CD8-positive, alpha-beta memory T cell (primary cell): ENCODE measurements around the gene INHA. TPM values are rescaled to one million over a fixed set of nuclear protein-coding genes. Genes with fewer than 3 reads are reported as not detected.

Source experiments
- CTCF ChIA-PET: fragments of 350-600 bp; sonication (Branson Sonifier 250); formaldehyde crosslinking; loops from one replicate; lab custom pipeline; 2021; ENCODE audit warnings: antibody characterized with exemption; lab: Charles Lee
- POLR2A ChIA-PET: fragments of 350-600 bp; sonication (Branson Sonifier 250); formaldehyde crosslinking; loops from one replicate; lab custom pipeline; 2021; ENCODE audit warnings: antibody characterized with exemption; lab: Charles Lee
- DNase-seq, 5 donors: peaks; one replicate each; pipeline versions ENCODE4 v3.0.0 to v3.0.0-alpha.2; 2020 to 2022; ENCODE audit warnings: mixed read lengths in 1 of 5
- H3K27ac ChIP-seq: one replicate; pipeline ENCODE4 v1.7.0; 2013; ENCODE audit warnings: low read depth, mild to moderate bottlenecking, low read length, moderate library complexity
- H3K27me3 ChIP-seq: 2 replicates; pipeline ENCODE4 v1.7.0; 2013; ENCODE audit warnings: low read length, mild to moderate bottlenecking; ENCODE audit not compliant: insufficient read depth, poor library complexity, severe bottlenecking
- H3K36me3 ChIP-seq: 2 replicates; pipeline ENCODE4 v1.7.0; 2013; ENCODE audit warnings: mild to moderate bottlenecking, low read length, moderate library complexity; ENCODE audit not compliant: insufficient read depth
- H3K4me1 ChIP-seq: 2 replicates; pipeline ENCODE4 v1.7.0; 2013; ENCODE audit warnings: mild to moderate bottlenecking, low read length, moderate library complexity; ENCODE audit not compliant: insufficient read depth
- H3K4me3 ChIP-seq: 2 replicates; pipeline ENCODE4 v1.7.0; 2013; ENCODE audit warnings: mild to moderate bottlenecking, low read length
- H3K9me3 ChIP-seq: 2 replicates; pipeline ENCODE4 v1.7.0; 2013; ENCODE audit warnings: mild to moderate bottlenecking, low read length
- H3K27ac Mint-ChIP-seq, 8 donors: one replicate each; pipeline ENCODE4 v1.8.0; 2020 to 2021; ENCODE audit warnings: mixed read lengths in 8 of 8, mild to moderate bottlenecking in 6 of 8, inconsistent platforms in 3 of 8, moderate library complexity in 3 of 8
- H3K27me3 Mint-ChIP-seq, 2 donors: one replicate each; pipeline ENCODE4 v1.8.0; 2020 to 2021; ENCODE audit warnings: mixed read lengths in 2 of 2, mild to moderate bottlenecking in 1 of 2, moderate library complexity in 1 of 2
- H3K36me3 Mint-ChIP-seq, 3 donors: one replicate each; pipeline ENCODE4 v1.8.0; 2020 to 2021; ENCODE audit warnings: mixed read lengths in 3 of 3, inconsistent platforms in 1 of 3, mild to moderate bottlenecking in 1 of 3
- H3K4me1 Mint-ChIP-seq, 3 donors: one replicate each; pipeline ENCODE4 v1.8.0; 2020 to 2021; ENCODE audit warnings: mixed read lengths in 3 of 3, inconsistent platforms in 1 of 3, mild to moderate bottlenecking in 1 of 3
- H3K4me3 Mint-ChIP-seq, 7 donors: one replicate each; pipeline ENCODE4 v1.8.0; 2020 to 2021; ENCODE audit warnings: mixed read lengths in 7 of 7, mild to moderate bottlenecking in 6 of 7, moderate library complexity in 4 of 7, inconsistent platforms in 2 of 7
- H3K9me3 Mint-ChIP-seq, 5 donors: one replicate each; pipeline ENCODE4 v1.8.0; 2020 to 2022; ENCODE audit warnings: mixed read lengths in 5 of 5, mild to moderate bottlenecking in 3 of 5, moderate library complexity in 2 of 5, inconsistent platforms in 1 of 5
- polyA plus RNA-seq: library from polyadenylated mRNA; unstranded; fragments of 300-500 nt; fragmentation: Illumina TruSeq; gene quantifications from one replicate; pipeline ENCODE4 v1.2.3, GENCODE V29; 2021
- total RNA-seq, 2 experiments: library from RNA; stranded (reverse); gene quantifications; one replicate each; pipeline ENCODE4 v1.2.3, GENCODE V29; 2021

The INHA gene
- total and polyA plus RNA-seq, 3 experiments from 2014 or later: not detected

GRCh38 chr2:219567791-219568361 is 4.2 kb upstream of the INHA start:
- no peak overlapping the region for H3K4me3 ChIP-seq
- no peaks in the 10 kb centered on the region for H3K36me3 ChIP-seq
- H3K4me1 ChIP-seq: no peaks in the 10 kb centered on the region
- H3K4me3 Mint-ChIP-seq: peak overlapping the region in 1 of 7 donors; percentile 48
- CTCF ChIA-PET: interaction anchor here (1.5 kb wide), 1 partner anchor 27 kb away, joined by 6 read pairs; no protein-coding TSS in a partner anchor
- H3K27ac ChIP-seq: no peak overlapping the region
- POLR2A ChIA-PET: no interaction called here
- no peak for DNase-seq
- H3K27me3 Mint-ChIP-seq: peaks cover 20 to 58% of the 10 kb centered on the region in 2 donors
- peak overlapping the region in 1 of 8 donors; percentile 36 for H3K27ac Mint-ChIP-seq
- no peaks in the 10 kb centered on the region for H3K36me3 Mint-ChIP-seq
- H3K27me3 ChIP-seq: peaks cover 12% of the 10 kb centered on the region
- no peaks in the 10 kb centered on the region for H3K9me3 ChIP-seq
- H3K9me3 Mint-ChIP-seq: peaks cover 0 to 4% (median 0%) of the 10 kb centered on the region in 5 donors
- peaks cover 0 to 7% (median 0%) of the 10 kb centered on the region in 3 donors for H3K4me1 Mint-ChIP-seq

GRCh38 chr2:219569041-219569440 is 3.1 kb upstream of the INHA start:
- Mint-ChIP-seq H3K4me3 (peak overlapping the region in 2 of 7 donors; percentile 26 to 39), H3K4me1 (peaks cover 0 to 7% (median 0%) of the 10 kb centered on the region in 3 donors), H3K36me3 (no peaks in the 10 kb centered on the region), H3K9me3 (peaks cover 0 to 4% (median 0%) of the 10 kb centered on the region in 5 donors), H3K27ac (no peak overlapping the region), H3K27me3 (peaks cover 30 to 58% of the 10 kb centered on the region in 2 donors)
- Histone ChIP-seq H3K4me3 (no peak overlapping the region), H3K4me1 (no peaks in the 10 kb centered on the region), H3K27ac (no peak overlapping the region), H3K9me3 (no peaks in the 10 kb centered on the region), H3K27me3 (peaks cover 12% of the 10 kb centered on the region), H3K36me3 (no peaks in the 10 kb centered on the region)
- DNase-seq: no peak
- POLR2A ChIA-PET: no interaction called here
- CTCF ChIA-PET: no interaction called here

DNA sequence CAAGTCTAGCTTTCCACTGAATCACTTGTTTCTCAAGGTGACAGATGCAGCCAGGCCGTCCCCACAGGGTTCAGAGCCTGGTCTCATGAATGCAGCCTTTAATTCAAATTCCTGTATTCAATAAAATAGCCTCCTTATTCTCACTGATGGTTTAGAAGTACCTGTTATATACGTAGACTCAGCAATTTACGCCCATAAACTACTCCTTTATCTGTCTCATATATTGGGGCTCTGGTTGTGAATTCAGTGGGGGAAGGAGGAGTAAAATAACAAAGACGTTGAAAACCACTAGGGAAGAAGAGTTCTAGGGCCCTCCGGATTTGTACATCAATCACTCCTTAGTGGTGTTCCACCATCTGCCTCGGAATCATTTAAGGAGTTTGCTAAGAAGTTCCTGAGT is 2.5 kb upstream of the INHA start:
- H3K4me1 ChIP-seq: no peaks in the 10 kb centered on the region
- peaks cover 27 to 59% of the 10 kb centered on the region in 2 donors for H3K27me3 Mint-ChIP-seq
- H3K27ac ChIP-seq: no peak overlapping the region
- peaks cover 0 to 2% (median 0%) of the 10 kb centered on the region in 5 donors for H3K9me3 Mint-ChIP-seq
- no peak overlapping the region for H3K4me3 ChIP-seq
- DNase-seq: no peak
- H3K27me3 ChIP-seq: peaks cover 12% of the 10 kb centered on the region
- POLR2A ChIA-PET: no interaction called here
- CTCF ChIA-PET: no interaction called here
- no peaks in the 10 kb centered on the region for H3K36me3 Mint-ChIP-seq
- peaks cover 0 to 7% (median 0%) of the 10 kb centered on the region in 3 donors for H3K4me1 Mint-ChIP-seq
- no peaks in the 10 kb centered on the region for H3K36me3 ChIP-seq
- no peaks in the 10 kb centered on the region for H3K9me3 ChIP-seq
- H3K4me3 Mint-ChIP-seq: peak overlapping the region in 3 of 7 donors; percentile 39 to 47 (median 42)
- peak overlapping the region in 1 of 8 donors; percentile 8 for H3K27ac Mint-ChIP-seq

- Histone ChIP-seq H3K27ac (no peak overlapping the region), H3K36me3 (no peaks in the 10 kb centered on the region), H3K9me3 (no peaks in the 10 kb centered on the region), H3K4me1 (no peaks in the 10 kb centered on the region), H3K4me3 (no peak overlapping the region), H3K27me3 (peaks cover 12% of the 10 kb centered on the region)
- ChIA-PET POLR2A (no interaction called here), CTCF (interaction anchor here (1.7 kb wide), 1 partner anchor 9 kb away, joined by 12 read pairs; no protein-coding TSS in a partner anchor)
- Mint-ChIP-seq H3K36me3 (no peaks in the 10 kb centered on the region), H3K27me3 (peaks cover 21 to 66% of the 10 kb centered on the region in 2 donors), H3K27ac (no peak overlapping the region), H3K9me3 (peaks cover 0 to 2% (median 0%) of the 10 kb centered on the region in 5 donors), H3K4me1 (peaks cover 0 to 7% (median 0%) of the 10 kb centered on the region in 3 donors), H3K4me3 (peak overlapping the region in 4 of 7 donors; percentile 42 to 63 (median 54))
- no peak for DNase-seq
These were observed 1.8 kb upstream of the INHA start for GRCh38 chr2:219570194-219570923.

GRCh38 chr2:219570924-219571310 is 1.2 kb upstream of the INHA start:
- H3K9me3 ChIP-seq: no peaks in the 10 kb centered on the region
- H3K4me1 ChIP-seq: no peaks in the 10 kb centered on the region
- H3K9me3 Mint-ChIP-seq: peaks cover 0 to 2% (median 0%) of the 10 kb centered on the region in 5 donors
- H3K4me3 ChIP-seq: no peak overlapping the region
- no peaks in the 10 kb centered on the region for H3K36me3 Mint-ChIP-seq
- peaks cover 0 to 7% (median 0%) of the 10 kb centered on the region in 3 donors for H3K4me1 Mint-ChIP-seq
- POLR2A ChIA-PET: no interaction called here
- no peak overlapping the region for H3K27ac Mint-ChIP-seq
- H3K27me3 ChIP-seq: peaks cover 12% of the 10 kb centered on the region
- H3K4me3 Mint-ChIP-seq: peak overlapping the region in 1 of 7 donors; percentile 40
- CTCF ChIA-PET: interaction anchor here (0.9 to 1.7 kb wide), 2 partner anchors 10 to 30 kb away, joined by 3 to 12 read pairs; no protein-coding TSS in a partner anchor
- peaks cover 22 to 69% of the 10 kb centered on the region in 2 donors for H3K27me3 Mint-ChIP-seq
- no peak for DNase-seq
- no peak overlapping the region for H3K27ac ChIP-seq
- no peaks in the 10 kb centered on the region for H3K36me3 ChIP-seq

- H3K9me3 Mint-ChIP-seq: peaks cover 0 to 2% (median 0%) of the 10 kb centered on the region in 5 donors
- H3K36me3 Mint-ChIP-seq: no peaks in the 10 kb centered on the region
- peak within 1 kb of the TSS in 6 of 7 donors; percentile 9 to 81 (median 38) for H3K4me3 Mint-ChIP-seq
- ChIA-PET CTCF (interaction anchor here (0.9 to 1.7 kb wide), 2 partner anchors 10 to 30 kb away, joined by 3 to 12 read pairs; no protein-coding TSS in a partner anchor), POLR2A (no interaction called here)
- Histone ChIP-seq H3K4me3 (no peak within 1 kb of the TSS), H3K27ac (peak within 1 kb of the TSS; percentile 63), H3K27me3 (peaks cover 12% of the 10 kb centered on the region), H3K4me1 (no peaks in the 10 kb centered on the region), H3K9me3 (no peaks in the 10 kb centered on the region), H3K36me3 (no peaks in the 10 kb centered on the region)
- no peak within 1 kb of the TSS for H3K27ac Mint-ChIP-seq
- H3K27me3 Mint-ChIP-seq: peaks cover 25 to 70% of the 10 kb centered on the region in 2 donors
- H3K4me1 Mint-ChIP-seq: peaks cover 0 to 7% (median 0%) of the 10 kb centered on the region in 3 donors
- DNase-seq: no peak
These were observed 536 bp upstream of the INHA start, which contains the start of gene OBSL1 for GRCh38 chr2:219571311-219572236. OBSL1 (minus strand) TSS chr2:219571539; CDS start chr2:219571232, 307 bp downstream.

- Mint-ChIP-seq H3K27ac (no peak overlapping the region), H3K4me3 (peak overlapping the region in 2 of 7 donors; percentile 29 to 56), H3K9me3 (no peaks in the 10 kb centered on the region), H3K27me3 (peaks cover 22 to 73% of the 10 kb centered on the region in 2 donors), H3K4me1 (peaks cover 0 to 7% (median 0%) of the 10 kb centered on the region in 3 donors), H3K36me3 (no peaks in the 10 kb centered on the region)
- ChIA-PET CTCF (no interaction called here), POLR2A (no interaction called here)
- Histone ChIP-seq H3K27ac (no peak overlapping the region), H3K4me3 (no peak overlapping the region), H3K4me1 (no peaks in the 10 kb centered on the region), H3K9me3 (no peaks in the 10 kb centered on the region), H3K36me3 (no peaks in the 10 kb centered on the region), H3K27me3 (peaks cover 12% of the 10 kb centered on the region)
- no peak for DNase-seq
These were observed 1.1 kb downstream of the INHA start for GRCh38 chr2:219573166-219573565.
